Measurements from ENCODE around the gene DNM3. TPM values are rescaled to one million over a fixed set of nuclear protein-coding genes. Genes with fewer than 3 reads are reported as not detected.

The DNM3 gene
- total and polyA plus RNA-seq, 2 experiments from 2014 or later = 5.2 to 12.2 TPM

GRCh38 chr1:172219966-172220365 lies 378.7 kb downstream of the DNM3 start:
- Mint-ChIP-seq H3K4me3 (no peak overlapping the region), H3K36me3 (ENCODE audit: low read depth) (no peaks in the 10 kb centered on the region), H3K27me3 (ENCODE audit: insufficient read depth, low read depth, poor library complexity) (no peaks in the 10 kb centered on the region), H3K4me1 (no peaks in the 10 kb centered on the region; the same call in 2 of the 3 replicates), H3K9me3 (no peaks in the 10 kb centered on the region), H3K27ac (no peak overlapping the region)
- no peak overlapping the region for H3K4me2 ChIP-seq
- H3K9me2 ChIP-seq (ENCODE audit: insufficient read depth) = no peaks in the 10 kb centered on the region
- ATAC-seq (no peak), DNase-seq (ENCODE audit: low spot score) (no peak)
- no peaks in the 10 kb centered on the region for H3K36me3 ChIP-seq (ENCODE audit: insufficient read depth)
- H3K4me3 ChIP-seq = no peak overlapping the region
- no peak overlapping the region for H2AFZ ChIP-seq
- no peaks in the 10 kb centered on the region for H3F3A ChIP-seq (replicated peaks; ENCODE audit: low read depth)
- no peaks in the 10 kb centered on the region; the same call in 1 of the 2 replicates for H4K20me1 ChIP-seq (replicated peaks; ENCODE audit: insufficient read depth)
- no peaks in the 10 kb centered on the region for H3K4me1 ChIP-seq (ENCODE audit: insufficient read depth)
- H3K27ac ChIP-seq (ENCODE audit: low read depth) = no peak overlapping the region
- no peaks in the 10 kb centered on the region for H3K27me3 ChIP-seq (ENCODE audit: insufficient read depth)
- TF ChIP-seq EZH2phosphoT487 (IDR thresholded peaks at IDR 0.05; ENCODE audit: unreplicated experiment) (no peak), STAT1 (IDR thresholded peaks at IDR 0.05; ENCODE audit: unreplicated experiment) (no peak), NANOG (IDR thresholded peaks at IDR 0.05; ENCODE audit: borderline replicate concordance) (no peak), POLR2AphosphoS5 (IDR thresholded peaks at IDR 0.05; ENCODE audit: low read depth) (no peak), CREB1 (CRISPR knock-in tag; IDR thresholded peaks at IDR 0.05; ENCODE audit: low read depth) (no peak), ZNF114 (CRISPR knock-in tag; IDR thresholded peaks at IDR 0.05) (no peak), REST (IDR thresholded peaks at IDR 0.05; ENCODE audit: unreplicated experiment) (no peak), ZNF331 (CRISPR knock-in tag; IDR thresholded peaks at IDR 0.05; ENCODE audit: low read depth) (no peak), ETS1 (IDR thresholded peaks at IDR 0.05) (no peak), JUNB (IDR thresholded peaks at IDR 0.05; ENCODE audit: unreplicated experiment) (no peak), EZH2 (IDR thresholded peaks at IDR 0.05; ENCODE audit: low read depth, unreplicated experiment) (no peak)
- TF ChIP-seq, protein P1, sequence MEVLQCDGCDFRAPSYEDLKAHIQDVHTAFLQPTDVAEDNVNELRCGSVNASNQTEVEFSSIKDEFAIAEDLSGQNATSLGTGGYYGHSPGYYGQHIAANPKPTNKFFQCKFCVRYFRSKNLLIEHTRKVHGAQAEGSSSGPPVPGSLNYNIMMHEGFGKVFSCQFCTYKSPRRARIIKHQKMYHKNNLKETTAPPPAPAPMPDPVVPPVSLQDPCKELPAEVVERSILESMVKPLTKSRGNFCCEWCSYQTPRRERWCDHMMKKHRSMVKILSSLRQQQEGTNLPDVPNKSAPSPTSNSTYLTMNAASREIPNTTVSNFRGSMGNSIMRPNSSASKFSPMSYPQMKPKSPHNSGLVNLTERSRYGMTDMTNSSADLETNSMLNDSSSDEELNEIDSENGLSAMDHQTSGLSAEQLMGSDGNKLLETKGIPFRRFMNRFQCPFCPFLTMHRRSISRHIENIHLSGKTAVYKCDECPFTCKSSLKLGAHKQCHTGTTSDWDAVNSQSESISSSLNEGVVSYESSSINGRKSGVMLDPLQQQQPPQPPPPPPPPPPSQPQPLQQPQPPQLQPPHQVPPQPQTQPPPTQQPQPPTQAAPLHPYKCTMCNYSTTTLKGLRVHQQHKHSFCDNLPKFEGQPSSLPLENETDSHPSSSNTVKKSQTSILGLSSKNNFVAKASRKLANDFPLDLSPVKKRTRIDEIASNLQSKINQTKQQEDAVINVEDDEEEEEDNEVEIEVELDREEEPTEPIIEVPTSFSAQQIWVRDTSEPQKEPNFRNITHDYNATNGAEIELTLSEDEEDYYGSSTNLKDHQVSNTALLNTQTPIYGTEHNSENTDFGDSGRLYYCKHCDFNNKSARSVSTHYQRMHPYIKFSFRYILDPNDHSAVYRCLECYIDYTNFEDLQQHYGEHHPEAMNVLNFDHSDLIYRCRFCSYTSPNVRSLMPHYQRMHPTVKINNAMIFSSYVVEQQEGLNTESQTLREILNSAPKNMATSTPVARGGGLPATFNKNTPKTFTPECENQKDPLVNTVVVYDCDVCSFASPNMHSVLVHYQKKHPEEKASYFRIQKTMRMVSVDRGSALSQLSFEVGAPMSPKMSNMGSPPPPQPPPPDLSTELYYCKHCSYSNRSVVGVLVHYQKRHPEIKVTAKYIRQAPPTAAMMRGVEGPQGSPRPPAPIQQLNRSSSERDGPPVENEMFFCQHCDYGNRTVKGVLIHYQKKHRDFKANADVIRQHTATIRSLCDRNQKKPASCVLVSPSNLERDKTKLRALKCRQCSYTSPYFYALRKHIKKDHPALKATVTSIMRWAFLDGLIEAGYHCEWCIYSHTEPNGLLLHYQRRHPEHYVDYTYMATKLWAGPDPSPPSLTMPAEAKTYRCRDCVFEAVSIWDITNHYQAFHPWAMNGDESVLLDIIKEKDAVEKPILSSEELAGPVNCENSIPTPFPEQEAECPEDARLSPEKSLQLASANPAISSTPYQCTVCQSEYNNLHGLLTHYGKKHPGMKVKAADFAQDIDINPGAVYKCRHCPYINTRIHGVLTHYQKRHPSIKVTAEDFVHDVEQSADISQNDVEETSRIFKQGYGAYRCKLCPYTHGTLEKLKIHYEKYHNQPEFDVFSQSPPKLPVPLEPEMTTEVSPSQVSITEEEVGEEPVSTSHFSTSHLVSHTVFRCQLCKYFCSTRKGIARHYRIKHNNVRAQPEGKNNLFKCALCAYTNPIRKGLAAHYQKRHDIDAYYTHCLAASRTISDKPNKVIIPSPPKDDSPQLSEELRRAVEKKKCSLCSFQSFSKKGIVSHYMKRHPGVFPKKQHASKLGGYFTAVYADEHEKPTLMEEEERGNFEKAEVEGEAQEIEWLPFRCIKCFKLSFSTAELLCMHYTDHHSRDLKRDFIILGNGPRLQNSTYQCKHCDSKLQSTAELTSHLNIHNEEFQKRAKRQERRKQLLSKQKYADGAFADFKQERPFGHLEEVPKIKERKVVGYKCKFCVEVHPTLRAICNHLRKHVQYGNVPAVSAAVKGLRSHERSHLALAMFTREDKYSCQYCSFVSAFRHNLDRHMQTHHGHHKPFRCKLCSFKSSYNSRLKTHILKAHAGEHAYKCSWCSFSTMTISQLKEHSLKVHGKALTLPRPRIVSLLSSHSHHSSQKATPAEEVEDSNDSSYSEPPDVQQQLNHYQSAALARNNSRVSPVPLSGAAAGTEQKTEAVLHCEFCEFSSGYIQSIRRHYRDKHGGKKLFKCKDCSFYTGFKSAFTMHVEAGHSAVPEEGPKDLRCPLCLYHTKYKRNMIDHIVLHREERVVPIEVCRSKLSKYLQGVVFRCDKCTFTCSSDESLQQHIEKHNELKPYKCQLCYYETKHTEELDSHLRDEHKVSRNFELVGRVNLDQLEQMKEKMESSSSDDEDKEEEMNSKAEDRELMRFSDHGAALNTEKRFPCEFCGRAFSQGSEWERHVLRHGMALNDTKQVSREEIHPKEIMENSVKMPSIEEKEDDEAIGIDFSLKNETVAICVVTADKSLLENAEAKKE (CRISPR knock-in tag; IDR thresholded peaks at IDR 0.05) = no peak
- TF ChIP-seq, protein P2, sequence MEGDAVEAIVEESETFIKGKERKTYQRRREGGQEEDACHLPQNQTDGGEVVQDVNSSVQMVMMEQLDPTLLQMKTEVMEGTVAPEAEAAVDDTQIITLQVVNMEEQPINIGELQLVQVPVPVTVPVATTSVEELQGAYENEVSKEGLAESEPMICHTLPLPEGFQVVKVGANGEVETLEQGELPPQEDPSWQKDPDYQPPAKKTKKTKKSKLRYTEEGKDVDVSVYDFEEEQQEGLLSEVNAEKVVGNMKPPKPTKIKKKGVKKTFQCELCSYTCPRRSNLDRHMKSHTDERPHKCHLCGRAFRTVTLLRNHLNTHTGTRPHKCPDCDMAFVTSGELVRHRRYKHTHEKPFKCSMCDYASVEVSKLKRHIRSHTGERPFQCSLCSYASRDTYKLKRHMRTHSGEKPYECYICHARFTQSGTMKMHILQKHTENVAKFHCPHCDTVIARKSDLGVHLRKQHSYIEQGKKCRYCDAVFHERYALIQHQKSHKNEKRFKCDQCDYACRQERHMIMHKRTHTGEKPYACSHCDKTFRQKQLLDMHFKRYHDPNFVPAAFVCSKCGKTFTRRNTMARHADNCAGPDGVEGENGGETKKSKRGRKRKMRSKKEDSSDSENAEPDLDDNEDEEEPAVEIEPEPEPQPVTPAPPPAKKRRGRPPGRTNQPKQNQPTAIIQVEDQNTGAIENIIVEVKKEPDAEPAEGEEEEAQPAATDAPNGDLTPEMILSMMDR (conservative IDR thresholded peaks at IDR 0.05; ENCODE audit: low read depth in 2 of 2) = no peak
- no peaks in the 10 kb centered on the region for H3K79me2 ChIP-seq (replicated peaks; ENCODE audit: insufficient read depth)
